MM.1S (cell line): ENCODE results near the gene CACNA1D.
"Not testable (repeated sequence)": the region's sequence is repeated elsewhere in the genome, so short reads cannot be mapped to it uniquely, and the experiment has no call there.

Experiments
- CTCF ChIP-seq: fragments of 300-600 bp; sonication (generic); IDR thresholded peaks from 2 replicates; pipeline ENCODE4 v1.5.1; 2016; ENCODE audit warnings: antibody characterized with exemption, low read length, mixed read lengths
- EZH2 ChIP-seq: fragments of 300-600 bp; sonication (generic); optimal IDR thresholded peaks from 2 replicates; pipeline ENCODE3; 2017; ENCODE audit warnings: low read depth, mild to moderate bottlenecking, antibody characterized with exemption, low read length, mixed read lengths

- TF ChIP-seq CTCF, EZH2: not testable (repeated sequence)
Measured at GRCh38 chr3:53638806-53639205, 144.4 kb downstream of the CACNA1D start.
